ENCODE results near the gene GALNT9.

DNA sequence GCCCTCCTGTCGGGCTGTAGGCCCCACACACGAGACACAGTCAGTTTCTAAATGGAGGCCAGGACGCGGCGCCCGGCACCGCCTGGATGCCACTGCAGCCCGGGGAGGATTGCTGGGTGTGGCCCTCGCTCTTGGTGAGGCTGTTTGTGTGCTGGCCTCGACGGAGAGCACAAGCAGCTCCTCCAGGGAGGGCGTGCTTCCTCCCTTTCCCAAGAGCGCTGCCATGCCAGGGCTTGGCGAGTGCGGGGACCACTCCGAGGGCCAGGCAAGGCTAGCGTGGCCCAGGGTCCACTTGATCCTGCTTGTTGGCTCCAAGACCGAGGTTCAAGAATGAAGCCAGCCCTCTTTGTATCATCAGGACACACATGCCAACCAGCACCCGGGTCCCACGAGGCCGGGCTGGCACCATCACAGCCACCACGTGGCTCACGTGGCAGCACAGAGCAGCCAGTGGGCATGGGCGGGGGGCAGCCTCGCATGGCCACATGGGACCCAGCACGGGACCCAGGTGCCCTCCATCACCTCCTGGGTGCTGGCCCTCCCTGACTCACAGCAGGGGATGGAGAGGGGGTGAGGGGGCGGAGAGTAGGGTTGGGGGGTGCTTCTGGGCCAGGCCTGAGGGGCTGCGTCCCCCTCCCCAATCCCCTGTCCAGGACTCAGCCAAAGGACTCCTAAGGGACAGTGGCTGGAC is 113.9 kb downstream of the GALNT9 start:
- TF ChIP-seq FOXM1 (IDR thresholded peaks at IDR 0.05; ENCODE audit: borderline replicate concordance) (no peak), TARDBP (IDR thresholded peaks at IDR 0.05) (no peak), SUZ12 (IDR thresholded peaks at IDR 0.05) (no peak), BHLHE40 (IDR thresholded peaks at IDR 0.05; ENCODE audit: borderline replicate concordance) (no peak), SP1 (IDR thresholded peaks at IDR 0.05) (no peak), ELF4 (IDR thresholded peaks at IDR 0.05) (no peak), ARNT (IDR thresholded peaks at IDR 0.05) (no peak), ZNF384 (IDR thresholded peaks at IDR 0.05) (no peak), L3MBTL2 (conservative IDR thresholded peaks at IDR 0.05) (no peak)

Data from HEK293T (cell line).